ENCODE measurements around the gene ARHGDIB.

ARHGDIB gene

GRCh38 chr12:15001733-15002382, 40.5 kb upstream of the ARHGDIB start:
- Histone ChIP-seq H3K4me3 (replicated peaks; ENCODE audit: low read depth, low read length) (no peak overlapping the region), H3K27me3 (replicated peaks; ENCODE audit: control insufficient read depth, insufficient read depth, low read length) (no peaks in the 10 kb centered on the region), H3K36me3 (ENCODE audit: control insufficient read depth, insufficient read depth, low read length) (no peaks in the 10 kb centered on the region)
- DNase-seq (ENCODE audit: extremely low read depth, insufficient read length): no peak
- TF ChIP-seq CTCF (IDR thresholded peaks at IDR 0.05; ENCODE audit: insufficient read depth, low read length, poor library complexity, severe bottlenecking): no peak

- no peaks in the 10 kb centered on the region for H3K27me3 ChIP-seq (replicated peaks; ENCODE audit: control insufficient read depth, insufficient read depth, low read length)
These were observed 39.2 kb upstream of the ARHGDIB start for GRCh38 chr12:15000575-15000974.

GRCh38 chr12:14999695-15000365, 38.4 kb upstream of the ARHGDIB start:
- no peak for TF ChIP-seq CTCF (IDR thresholded peaks at IDR 0.05; ENCODE audit: insufficient read depth, low read length, poor library complexity, severe bottlenecking)

More at GRCh38 chr12:15000575-15000974, 39.2 kb upstream of the ARHGDIB start:
- no peak overlapping the region for H3K4me3 ChIP-seq (replicated peaks; ENCODE audit: low read depth, low read length)
- DNase-seq (ENCODE audit: extremely low read depth, insufficient read length): no peak
- no peak for TF ChIP-seq CTCF (IDR thresholded peaks at IDR 0.05; ENCODE audit: insufficient read depth, low read length, poor library complexity, severe bottlenecking)
- H3K36me3 ChIP-seq (ENCODE audit: control insufficient read depth, insufficient read depth, low read length): no peaks in the 10 kb centered on the region

GRCh38 chr12:14999021-14999694, 37.8 kb upstream of the ARHGDIB start:
- Histone ChIP-seq H3K4me3 (replicated peaks; ENCODE audit: low read depth, low read length) (no peak overlapping the region), H3K27me3 (replicated peaks; ENCODE audit: control insufficient read depth, insufficient read depth, low read length) (no peaks in the 10 kb centered on the region), H3K36me3 (ENCODE audit: control insufficient read depth, insufficient read depth, low read length) (no peaks in the 10 kb centered on the region)
- no peak for TF ChIP-seq CTCF (IDR thresholded peaks at IDR 0.05; ENCODE audit: insufficient read depth, low read length, poor library complexity, severe bottlenecking)
- DNase-seq (ENCODE audit: extremely low read depth, insufficient read length): no peak

More at GRCh38 chr12:14999695-15000365, 38.4 kb upstream of the ARHGDIB start:
- Histone ChIP-seq H3K36me3 (ENCODE audit: control insufficient read depth, insufficient read depth, low read length) (no peaks in the 10 kb centered on the region), H3K4me3 (replicated peaks; ENCODE audit: low read depth, low read length) (no peak overlapping the region), H3K27me3 (replicated peaks; ENCODE audit: control insufficient read depth, insufficient read depth, low read length) (no peaks in the 10 kb centered on the region)
- DNase-seq (ENCODE audit: extremely low read depth, insufficient read length): no peak

- Histone ChIP-seq H3K27me3 (replicated peaks; ENCODE audit: control insufficient read depth, insufficient read depth, low read length) (no peaks in the 10 kb centered on the region), H3K4me3 (replicated peaks; ENCODE audit: low read depth, low read length) (no peak overlapping the region), H3K36me3 (ENCODE audit: control insufficient read depth, insufficient read depth, low read length) (no peaks in the 10 kb centered on the region)
- no peak for TF ChIP-seq CTCF (IDR thresholded peaks at IDR 0.05; ENCODE audit: insufficient read depth, low read length, poor library complexity, severe bottlenecking)
- DNase-seq (ENCODE audit: extremely low read depth, insufficient read length): no peak
These were observed 36.6 kb upstream of the ARHGDIB start for GRCh38 chr12:14997998-14998397.
